Transverse colon (tissue), 4 donors: ENCODE measurements around the gene PCDHB10.
"Not testable (repeated sequence)": the region's sequence is repeated elsewhere in the genome, so short reads cannot be mapped to it uniquely, and the experiment has no call there.

Experiments
- CTCF ChIP-seq, 5 experiments: fragments of 200-600 bp in 3 of 5; fragments of 450-650 bp in 2 of 5; sonication (generic) in 3 of 5; IDR thresholded peaks; 1 replicate in 2 of 5; 2 replicates in 3 of 5; pipeline ENCODE4 v1.5.1; 2016 to 2017; ENCODE audit warnings: antibody characterized with exemption in 5 of 5, inconsistent platforms in 3 of 5, mild to moderate bottlenecking in 2 of 5, moderate library complexity in 1 of 5
- EP300 ChIP-seq: sonication (generic); formaldehyde crosslinking; IDR thresholded peaks from one replicate; pipeline ENCODE4 v1.6.1; 2017; ENCODE audit warnings: antibody characterized with exemption, low read depth
- POLR2A ChIP-seq: fragments of 450-650 bp; IDR thresholded peaks from one replicate; pipeline ENCODE4 v1.6.1; 2016; ENCODE audit warnings: antibody characterized with exemption, mild to moderate bottlenecking, moderate library complexity
- POLR2AphosphoS5 ChIP-seq, 3 donors: sonication (generic); formaldehyde crosslinking; IDR thresholded peaks; one replicate each; pipeline ENCODE4 v1.6.1; 2016; ENCODE audit warnings: antibody characterized with exemption in 3 of 3

- TF ChIP-seq CTCF (IDR thresholded peaks at IDR 0.05); POLR2A; POLR2AphosphoS5 (IDR thresholded peaks at IDR 0.05); EP300: not testable (repeated sequence)
Observed at GRCh38 chr5:141151632-141152031, 40.5 kb upstream of the PCDHB10 start.
